NCI-H2171 treated with DMSO at 0.1 percent for 48 hours (cell line): ENCODE results near the gene P4HA2.

ENCODE experiments used
- DNase-seq: peaks from one replicate; lab custom pipeline; 2025; lab: John Stamatoyannopoulos, UW

P4HA2 gene

DNA sequence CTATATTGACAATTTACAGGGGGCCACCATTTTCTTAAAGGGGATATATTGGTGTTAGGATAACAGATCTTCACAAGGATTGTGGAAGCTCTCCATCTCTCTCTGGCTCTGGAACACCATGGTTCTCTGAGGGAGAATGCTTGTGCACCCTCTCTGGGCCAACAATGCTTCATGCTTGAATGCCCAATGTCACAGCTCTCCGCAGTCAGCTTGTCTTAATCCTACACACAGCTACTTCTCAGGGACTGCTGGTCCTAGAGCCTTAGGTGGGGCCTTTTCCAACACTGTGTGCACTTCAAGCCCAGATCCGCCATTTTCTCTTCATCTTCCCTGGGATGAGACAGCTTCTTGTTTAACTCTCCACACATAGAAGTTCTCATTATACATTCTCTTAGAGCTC is 22.9 kb upstream of the P4HA2 start:
- no peak for DNase-seq

DNA sequence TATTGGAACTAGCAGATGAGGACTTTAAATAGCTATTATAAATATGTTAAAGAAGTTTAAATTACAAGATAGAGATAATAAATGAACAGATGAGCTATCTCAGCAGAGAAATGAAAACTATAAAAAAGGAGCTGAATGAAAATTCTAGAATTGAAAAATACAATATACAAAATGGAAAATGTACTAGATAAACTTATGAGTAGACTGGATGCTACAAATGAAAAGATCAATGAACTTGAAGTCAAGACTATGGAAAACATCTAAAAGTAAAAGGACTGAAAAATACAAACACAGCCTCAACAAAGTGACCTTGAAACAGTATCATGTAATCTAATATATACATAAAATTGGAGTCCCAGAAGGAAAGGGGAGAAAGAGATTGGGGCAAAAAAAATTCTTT is 19.2 kb upstream of the P4HA2 start:
- DNase-seq, result no peak

DNA sequence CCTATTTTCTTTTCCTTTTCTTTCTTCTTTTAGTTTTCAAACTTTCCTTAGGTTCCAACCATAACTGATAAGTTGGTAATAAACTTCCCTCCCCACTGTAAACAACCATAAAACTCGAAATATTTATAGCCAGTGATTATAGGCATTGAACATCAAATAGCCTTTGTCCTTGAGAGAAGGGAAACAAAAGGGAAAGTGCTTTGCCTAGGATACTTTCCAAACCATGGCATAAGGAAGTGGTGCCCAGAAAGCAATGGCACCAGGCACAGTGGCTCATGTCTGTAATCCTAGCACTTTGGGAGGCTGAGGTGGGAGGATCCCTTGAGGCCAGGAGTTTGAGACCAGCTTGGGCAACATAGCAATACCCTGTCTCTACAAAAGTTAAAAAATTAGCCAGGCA is 17.9 kb upstream of the P4HA2 start:
- DNase-seq, result no peak

DNA sequence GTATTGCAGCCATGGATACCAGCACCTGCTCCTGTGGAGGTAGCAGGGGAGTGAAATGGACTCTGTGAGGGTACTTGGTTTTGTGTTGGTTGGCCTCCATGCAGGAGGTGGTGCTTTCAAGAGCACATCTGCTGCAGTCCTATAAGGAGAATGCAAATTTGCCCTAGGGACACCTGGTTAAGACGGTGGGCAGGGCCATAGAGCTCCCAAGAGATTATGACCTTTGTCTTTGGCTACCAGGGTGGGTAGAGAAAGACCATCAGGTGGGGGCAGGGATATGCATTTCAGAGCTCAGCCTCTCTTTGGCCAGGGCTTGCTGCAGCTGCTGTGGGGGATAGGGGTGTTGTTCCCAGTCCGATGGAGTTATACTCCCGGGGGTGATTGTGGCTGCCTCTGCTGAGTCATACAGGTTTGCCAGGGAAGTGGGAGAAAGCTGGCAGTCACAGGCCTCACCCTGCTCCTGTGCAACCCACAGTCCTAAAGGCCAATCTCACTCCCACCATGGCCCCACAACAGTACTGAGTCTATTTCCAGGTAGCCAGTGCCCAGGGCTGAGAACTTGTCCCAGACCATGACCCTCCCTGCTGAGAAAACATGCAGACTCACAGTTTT is 15.8 kb upstream of the P4HA2 start:
- no peak for DNase-seq

DNA sequence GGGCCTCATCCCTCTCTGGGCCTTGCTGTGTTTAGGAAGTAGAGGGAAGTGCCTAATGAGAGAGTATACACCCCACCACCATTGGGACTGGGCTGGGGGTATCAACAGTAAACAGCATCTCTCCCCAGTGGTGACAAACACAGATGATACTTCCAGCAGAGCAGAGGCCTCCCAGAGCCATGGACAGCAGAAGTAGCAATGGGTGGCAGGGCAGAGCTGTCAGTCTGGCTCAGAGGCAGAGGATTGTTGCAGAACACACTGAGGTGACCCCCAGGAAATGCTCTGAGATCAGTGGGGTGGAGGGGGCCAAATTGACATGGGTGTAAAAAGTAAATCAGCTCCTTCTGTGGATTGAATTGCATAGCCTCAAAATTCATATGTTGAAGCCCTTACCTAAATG is 12.1 kb upstream of the P4HA2 start:
- no peak for DNase-seq

DNA sequence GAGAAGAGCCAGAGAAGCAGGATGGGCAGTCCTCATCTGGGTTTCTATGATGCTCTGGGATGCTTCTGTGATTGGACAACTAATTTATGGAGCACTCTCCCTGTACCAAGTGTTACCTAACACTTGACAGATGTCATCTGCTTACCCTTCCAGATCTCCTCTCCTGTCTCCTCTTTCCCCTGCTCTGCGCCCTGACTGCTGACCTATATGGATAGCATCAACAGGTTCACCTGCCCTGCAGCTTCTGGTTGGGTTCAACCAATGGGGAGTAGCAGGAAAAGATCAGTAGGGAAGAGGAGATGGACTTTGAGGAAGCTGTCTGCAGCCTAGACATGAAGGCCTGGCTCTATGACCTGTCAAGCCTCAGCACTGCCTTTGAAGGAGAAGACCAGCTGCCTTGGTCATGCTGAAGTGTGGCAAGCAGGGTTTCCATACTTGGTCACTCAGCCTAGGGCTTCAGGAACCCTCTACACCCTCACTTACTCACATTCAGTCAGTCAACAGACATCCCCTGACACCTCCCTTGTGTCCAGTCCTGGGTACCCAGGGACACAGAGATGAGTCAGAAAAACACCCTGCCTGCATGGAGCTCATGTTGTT is 11.3 kb upstream of the P4HA2 start:
- no peak for DNase-seq

DNA sequence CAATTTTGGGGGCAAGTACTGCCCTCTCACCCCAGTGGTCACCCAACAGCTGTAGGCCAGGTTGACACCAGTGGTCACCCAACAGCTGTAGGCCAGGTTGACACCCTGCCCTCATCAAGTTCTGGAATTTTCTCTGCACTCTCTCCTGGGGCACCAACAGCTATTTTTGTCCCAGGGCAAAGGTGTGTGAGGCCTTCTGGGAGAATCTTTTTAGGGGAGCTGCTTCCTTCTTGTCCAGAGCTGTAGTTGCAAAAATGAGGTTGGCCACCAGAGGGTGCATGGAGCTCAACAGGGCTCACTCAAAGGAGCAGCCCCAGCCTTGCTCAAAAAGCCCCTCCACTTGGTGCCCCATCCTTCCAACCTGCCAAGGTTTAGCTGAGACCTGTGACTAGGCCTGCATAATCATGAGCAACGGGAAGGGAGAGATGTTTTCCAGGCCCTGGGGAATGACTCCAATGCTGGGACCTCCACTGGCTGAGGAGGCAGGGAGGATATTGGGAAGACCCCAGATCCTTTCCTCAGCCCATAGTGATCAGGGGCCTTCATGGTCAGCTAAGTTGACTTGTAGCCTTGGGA is 10.6 kb upstream of the P4HA2 start:
- peak; percentile 31 for DNase-seq

DNA sequence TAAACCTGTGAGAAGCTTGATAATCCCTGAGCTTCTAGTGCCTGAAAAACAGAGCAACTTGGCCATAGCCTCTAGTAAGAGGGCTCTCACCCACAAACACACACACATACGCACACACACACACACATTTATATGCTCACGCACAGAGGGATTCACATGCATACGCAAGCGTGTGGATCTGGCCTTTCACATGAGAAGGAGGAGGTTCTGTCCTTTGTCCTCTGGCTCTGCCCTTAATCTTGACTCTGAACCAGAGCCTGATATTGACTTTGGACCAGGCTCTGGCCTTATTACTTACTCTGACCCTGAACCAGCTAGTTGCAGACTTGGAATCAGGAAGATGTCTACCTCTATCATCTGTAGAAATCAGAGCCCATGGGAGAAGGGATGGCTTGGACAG is 10.0 kb upstream of the P4HA2 start:
- DNase-seq, result no peak

DNA sequence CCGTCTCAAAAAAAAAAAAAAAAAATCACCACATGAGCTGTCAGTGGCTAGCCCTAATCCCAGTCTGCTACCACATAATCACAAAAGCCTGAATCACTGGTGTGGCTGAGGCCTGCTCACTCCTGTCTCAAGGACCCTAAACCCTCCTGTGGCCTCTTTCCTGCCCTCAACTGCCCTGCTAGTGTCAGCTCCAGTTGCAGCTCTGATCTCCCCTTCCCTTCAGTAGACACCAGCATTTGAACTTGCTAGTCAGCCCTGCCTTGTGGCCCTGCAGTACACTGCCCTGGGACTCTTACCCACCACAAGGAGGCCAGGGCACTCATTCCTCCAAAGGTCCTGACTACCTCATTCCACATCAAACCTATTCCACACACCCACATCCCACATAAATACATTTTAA is 9.5 kb upstream of the P4HA2 start:
- no peak for DNase-seq

DNA sequence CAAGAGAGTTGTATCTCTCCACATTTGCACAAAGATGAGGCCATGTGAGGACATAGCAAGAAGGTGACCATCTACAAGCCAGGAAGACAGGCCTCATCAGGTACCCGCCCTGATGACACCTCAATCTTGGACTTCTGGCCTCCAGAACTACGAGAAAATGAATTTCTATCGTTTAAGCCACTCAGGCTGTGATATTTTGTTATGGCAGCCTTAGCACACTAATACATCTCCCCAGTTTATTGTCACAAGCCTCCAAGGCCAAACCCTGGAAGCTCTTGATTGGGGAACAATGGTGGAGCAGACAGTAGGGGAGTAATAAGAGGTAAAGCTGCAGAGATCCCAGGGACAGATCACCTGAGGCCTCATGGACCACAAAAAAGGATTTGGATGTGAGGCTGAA is 7.7 kb upstream of the P4HA2 start:
- DNase-seq, result no peak

DNA sequence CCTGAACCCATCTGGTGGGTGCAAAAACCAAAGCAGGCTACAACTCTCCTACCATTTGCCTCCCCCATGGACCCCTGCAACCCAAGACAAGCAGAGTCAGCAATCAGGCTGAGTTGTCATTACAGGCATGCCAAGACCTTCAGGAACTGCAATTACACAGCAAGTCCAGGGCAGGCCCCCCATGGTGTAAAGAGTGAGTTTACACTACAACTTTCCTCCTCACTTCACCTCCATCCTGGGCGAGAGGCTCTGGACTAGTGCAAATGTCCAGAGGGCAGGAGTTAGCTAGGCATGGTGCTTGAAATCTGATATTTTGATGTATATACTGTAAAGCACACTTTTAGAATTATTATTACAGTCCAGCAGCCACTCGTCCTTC is 7.0 kb upstream of the P4HA2 start:
- DNase-seq, result no peak

DNA sequence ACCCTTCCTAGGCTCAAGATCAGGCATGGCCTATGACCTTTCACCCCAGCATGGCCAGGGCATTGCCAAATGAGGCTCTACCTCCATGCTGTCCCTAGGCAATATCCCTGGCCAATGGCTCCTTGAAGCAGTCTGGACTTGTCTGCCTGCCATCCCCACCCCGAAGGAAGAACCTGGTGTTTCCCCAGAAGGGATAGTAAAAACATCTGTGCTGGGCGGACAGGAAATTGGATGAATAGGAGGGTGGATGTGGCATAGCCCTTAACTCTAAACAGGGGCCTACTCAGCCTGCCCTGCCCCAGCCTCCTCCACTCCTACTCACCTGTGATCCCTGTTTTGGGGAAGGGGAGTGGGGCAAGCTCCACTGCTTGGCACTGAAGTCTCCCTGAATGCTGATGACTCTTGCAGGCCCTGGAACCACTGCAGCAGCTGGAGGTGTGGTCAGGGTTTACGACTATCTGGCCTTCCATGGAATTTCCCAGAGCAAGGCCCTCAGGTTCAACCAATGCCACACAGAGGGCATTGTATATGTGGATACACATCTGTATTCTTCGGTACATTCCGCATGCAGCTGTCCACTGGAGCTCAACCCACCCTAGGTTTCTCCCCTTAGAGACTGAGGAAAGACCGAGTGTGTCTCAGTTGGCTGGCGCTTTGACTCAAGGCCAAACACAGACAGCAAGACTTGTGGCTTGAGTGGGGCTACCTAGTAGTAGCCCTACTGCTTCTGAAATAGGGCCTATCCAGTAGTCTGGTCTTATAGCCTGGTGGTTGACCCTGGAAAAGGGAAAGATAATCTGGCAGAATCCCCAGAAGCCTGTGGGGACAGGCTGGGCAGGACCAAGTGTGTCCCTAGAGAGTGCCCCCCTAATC is 6.4 kb upstream of the P4HA2 start:
- no peak for DNase-seq

DNA sequence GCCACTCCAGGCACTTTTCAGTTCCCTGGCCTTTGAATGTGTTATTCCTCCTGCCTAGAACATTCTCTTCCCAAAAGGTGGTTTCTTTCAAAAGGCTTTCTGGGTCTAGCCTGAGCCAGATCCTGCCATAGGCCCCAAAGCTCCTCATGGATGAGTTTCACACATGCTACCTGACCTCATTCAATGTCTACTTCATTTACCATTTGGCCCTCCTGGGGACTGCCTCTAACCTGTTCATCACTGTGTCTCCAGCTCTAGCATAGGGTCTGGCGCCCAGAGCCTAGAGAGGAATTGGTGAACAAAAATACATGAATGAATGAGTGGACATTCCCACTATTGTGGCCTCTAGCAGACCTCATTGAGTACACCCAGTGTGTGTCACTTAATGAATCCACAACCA is 5.4 kb upstream of the P4HA2 start:
- no peak for DNase-seq

DNA sequence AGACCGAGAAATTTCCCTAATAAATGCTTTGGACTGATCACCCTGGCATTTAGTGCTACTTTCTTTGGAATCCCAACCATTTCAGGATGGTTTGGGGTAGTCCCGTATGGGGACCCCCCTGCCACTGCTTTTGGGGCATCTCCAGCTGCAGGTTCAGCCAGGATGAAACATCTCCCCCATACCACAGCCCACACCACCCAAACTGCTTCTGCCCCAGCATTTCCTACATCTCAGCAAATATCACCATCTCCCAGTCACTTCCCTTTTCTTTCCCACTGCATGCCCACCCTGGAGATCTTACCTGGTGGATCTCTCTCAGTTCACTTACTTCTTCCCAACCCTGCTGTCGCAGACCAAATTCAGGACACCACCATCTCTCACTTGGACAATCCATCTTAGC is 4.8 kb upstream of the P4HA2 start:
- DNase-seq, result no peak

DNA sequence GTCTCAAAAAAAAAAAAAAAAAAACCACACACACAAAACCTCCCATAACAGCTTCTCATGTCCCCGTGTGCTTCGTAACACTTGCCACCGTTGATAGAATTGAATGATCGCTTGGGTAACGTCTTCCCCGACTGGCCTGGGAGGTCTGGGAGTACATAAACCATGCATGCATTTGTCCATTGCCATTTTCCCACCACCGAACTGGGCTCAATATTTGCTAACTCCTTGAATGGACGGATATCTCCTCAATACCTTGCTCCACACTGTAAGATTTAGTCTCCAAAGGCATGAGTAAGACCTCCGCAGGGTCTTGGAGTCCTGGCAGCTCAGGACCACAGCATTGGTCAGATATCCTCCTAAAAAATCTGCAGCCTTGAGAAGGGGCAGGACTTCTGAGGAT is 3.2 kb upstream of the P4HA2 start:
- no peak for DNase-seq

DNA sequence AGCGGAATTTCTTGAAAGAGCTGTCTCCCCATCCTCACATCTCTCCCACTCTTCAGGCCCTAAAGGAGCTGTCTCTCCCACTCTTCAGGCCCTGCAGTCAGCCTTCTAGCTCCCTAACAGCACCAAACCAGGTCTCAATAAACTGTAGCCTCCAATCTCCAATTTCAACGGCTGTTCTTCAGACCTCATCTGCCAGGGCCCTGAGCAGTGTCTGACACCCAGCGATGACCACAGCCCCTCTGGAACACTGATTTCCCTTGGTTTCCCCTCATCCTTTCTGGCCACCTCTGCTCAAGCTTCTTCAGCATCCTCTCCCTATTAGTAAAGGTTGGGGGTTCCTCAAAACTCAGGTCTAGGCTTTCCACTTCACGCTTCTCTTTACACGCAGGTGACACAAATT is 1.6 kb upstream of the P4HA2 start:
- DNase-seq, result no peak

DNA sequence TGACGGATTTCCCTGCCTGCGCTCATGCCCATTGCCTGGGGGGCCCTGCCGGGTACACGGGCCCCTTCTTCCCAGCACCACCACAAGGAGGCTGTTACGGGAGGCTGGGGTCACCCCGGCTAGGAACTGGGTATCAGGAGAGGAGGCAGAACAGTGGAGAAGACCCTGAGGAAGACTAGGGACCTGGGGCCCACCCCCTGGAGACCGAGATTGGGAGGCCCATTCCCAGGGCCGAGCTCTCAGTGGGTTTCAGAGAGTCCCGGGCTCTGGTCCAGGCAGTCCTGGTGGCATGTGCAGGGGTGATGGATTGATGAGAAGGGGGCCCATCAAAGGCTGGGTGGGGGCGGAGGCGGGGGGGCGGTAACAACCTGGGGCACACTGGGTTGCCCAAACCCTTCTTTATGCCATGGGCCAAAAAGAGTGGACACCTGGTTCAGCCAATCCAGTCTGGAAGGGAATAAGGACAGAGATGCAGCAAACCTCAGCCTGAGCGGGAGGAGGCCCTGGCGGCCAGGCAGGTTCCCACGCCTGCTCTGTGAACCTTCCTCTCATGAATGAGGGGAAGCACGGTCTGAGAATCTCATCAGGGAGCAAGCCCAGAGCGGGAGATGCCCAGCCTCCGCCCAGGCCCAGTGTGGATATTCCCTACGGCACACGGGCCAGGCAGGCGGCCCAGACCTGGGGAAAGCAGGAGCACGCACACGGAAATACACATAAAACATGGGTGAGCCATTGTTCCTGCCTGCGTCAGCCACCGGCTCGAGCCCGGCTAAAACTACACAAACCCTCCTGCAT is 785 bp upstream of the P4HA2 start:
- DNase-seq, result no peak

DNA sequence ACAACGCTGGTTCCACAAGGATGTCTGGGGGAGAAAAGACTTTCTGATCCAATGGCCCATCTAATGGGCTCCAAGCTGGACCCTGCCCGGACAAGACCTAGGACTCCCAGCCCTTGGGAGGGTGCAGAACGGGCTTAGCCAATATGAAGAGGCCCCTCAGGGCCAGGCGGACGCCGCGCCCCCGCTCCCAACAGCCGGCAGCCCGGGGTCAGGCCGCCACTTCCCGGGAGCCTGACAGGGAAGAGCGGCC is 493 bp downstream of the P4HA2 start:
- no peak for DNase-seq

DNA sequence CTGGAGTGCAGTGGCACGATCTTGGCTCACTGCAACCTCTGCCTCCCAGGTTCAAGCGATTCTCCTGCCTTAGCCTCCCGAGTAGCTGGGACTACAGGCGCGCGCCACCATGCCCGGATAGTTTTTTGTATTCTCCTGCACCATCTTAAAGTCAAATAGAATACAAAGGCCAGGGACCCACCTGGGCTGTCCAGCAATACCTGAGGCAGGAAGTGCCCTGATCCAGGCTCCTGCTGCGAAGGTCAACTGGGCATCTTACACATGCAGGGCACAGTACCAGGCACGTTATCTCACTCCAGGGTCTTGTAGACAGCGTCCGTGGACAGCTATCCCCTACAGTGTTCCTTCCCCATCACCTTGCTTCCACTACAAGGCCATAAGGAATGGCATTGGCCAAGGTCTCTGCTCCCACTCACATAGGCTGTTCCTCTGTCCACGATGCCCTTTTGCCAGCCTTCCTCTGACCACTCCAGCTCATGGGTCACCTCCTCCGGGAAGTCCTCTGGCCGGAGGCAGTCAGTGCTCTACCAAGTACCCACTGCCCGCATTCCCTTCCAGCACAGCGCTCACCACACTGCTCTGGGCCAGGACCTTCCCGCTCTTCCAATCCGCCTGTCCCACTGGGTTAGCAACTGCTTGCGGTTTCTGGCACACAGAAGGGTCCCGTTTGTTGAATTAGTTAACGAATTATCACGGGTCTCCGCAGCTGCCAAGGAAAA is 978 bp downstream of the P4HA2 start:
- DNase-seq, result no peak

DNA sequence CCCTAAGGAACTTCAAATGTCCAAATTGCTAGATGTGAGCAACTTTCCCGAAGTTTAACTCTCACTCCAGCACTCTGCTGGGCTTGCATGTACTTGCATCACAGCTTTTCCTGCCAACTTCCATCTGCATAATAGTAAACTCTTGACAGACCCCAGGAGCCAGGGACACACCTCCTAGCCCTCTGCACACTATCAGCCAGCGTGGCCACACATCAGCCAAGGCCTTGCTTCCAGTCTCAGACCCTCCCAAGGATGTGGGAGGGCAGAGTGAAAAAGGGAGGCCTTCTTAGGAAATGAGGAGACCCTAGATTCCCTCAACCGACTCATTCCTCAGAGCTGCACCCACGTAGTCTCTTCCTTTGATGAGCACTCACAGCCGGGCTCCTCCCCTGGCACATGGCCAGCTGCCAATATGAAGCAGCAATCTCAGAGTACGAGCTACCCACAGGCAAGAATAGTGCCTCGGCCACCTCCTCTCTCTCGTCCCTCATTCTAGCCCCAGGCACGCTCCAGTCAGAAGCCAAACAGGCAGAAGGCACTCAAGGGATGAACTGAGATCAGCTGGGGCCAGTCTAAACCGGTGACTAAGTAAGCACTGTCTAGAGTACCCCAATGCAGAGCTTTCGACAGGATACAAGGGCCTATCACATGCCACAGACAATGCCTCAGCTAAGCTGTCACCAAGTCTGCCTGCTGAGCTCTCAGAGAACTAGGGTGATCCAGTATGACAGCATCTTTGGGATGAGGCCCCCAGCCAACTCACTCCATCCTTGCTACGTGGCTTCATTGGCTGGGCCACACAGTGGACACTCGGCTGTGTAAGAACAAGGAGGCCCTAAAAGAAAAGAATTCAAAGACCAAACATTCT is 2.3 kb downstream of the P4HA2 start:
- peak; percentile 1 for DNase-seq

DNA sequence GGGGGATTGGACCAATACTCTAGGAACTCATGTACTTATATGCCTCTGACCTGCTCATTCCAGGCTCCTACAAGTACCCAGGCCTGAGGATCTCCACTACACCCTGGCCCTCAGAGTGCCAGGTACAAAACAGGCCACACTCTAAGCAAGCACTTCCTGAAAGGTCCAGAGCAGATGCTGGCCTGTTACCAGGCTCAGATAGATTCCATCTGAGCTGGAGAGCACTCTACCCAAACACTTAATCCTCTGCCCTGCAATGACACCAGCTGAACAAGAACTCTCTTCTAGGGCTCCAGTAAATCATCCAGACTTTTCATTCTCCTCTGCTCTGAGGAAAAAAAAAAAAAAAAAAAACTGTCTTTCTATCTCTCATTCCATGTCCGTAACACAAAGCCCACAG is 2.9 kb downstream of the P4HA2 start:
- no peak for DNase-seq
